ENCODE results near the gene TMIGD3.

- no peak for TF ChIP-seq PKNOX1 (IDR thresholded peaks at IDR 0.05)
- TF ChIP-seq L3MBTL2 (conservative IDR thresholded peaks at IDR 0.05): no peak
- no peak for TF ChIP-seq FOXK2 (IDR thresholded peaks at IDR 0.05)
- TF ChIP-seq HDGF (IDR thresholded peaks at IDR 0.05; ENCODE audit: borderline replicate concordance): no peak
- no peak for TF ChIP-seq FOXM1 (IDR thresholded peaks at IDR 0.05; ENCODE audit: borderline replicate concordance)
- TF ChIP-seq ARNT (IDR thresholded peaks at IDR 0.05): no peak
- TF ChIP-seq FOXA1 (IDR thresholded peaks at IDR 0.05): no peak
- no peak for TF ChIP-seq CTBP1 (IDR thresholded peaks at IDR 0.05; ENCODE audit: borderline replicate concordance)
- no peak for TF ChIP-seq ELF4 (IDR thresholded peaks at IDR 0.05)
These were observed 34.7 kb downstream of the TMIGD3 start for GRCh38 chr1:111468717-111469100.
